ENCODE measurements around the gene ZNF385C.

- TF ChIP-seq CTCF (conservative IDR thresholded peaks at IDR 0.05 in 1 of 2, IDR thresholded peaks at IDR 0.05 in 1 of 2; ENCODE audit: extremely low read depth in 1 of 2, insufficient read depth in 1 of 2, low read depth in 1 of 2, low read length in 2 of 2): no peak
- TF ChIP-seq EZH2 (IDR thresholded peaks at IDR 0.05; ENCODE audit: borderline replicate concordance, low read length): no peak
Measured at GRCh38 chr17:41992576-41992975, 105.7 kb downstream of the ZNF385C start.

Data from mammary epithelial cell (primary cell).